Measurements from ENCODE around the gene SLC15A1. TPM values are rescaled to one million over a fixed set of nuclear protein-coding genes. Genes with fewer than 3 reads are reported as not detected.

SLC15A1 gene
- total RNA-seq, 4 donors from 2014 or later = not detected

GRCh38 chr13:98650396-98651107 is 101.9 kb downstream of the SLC15A1 start:
- no peak for TF ChIP-seq CTCF (IDR thresholded peaks at IDR 0.05; ENCODE audit: low read depth)

GRCh38 chr13:98649861-98650260 is 102.6 kb downstream of the SLC15A1 start:
- TF ChIP-seq CTCF (IDR thresholded peaks at IDR 0.05; ENCODE audit: low read depth) = no peak

- no peak for TF ChIP-seq CTCF (IDR thresholded peaks at IDR 0.05; ENCODE audit: low read depth)
Measured at GRCh38 chr13:98648686-98649085, 103.8 kb downstream of the SLC15A1 start.

- TF ChIP-seq CTCF (IDR thresholded peaks at IDR 0.05; ENCODE audit: low read depth) = no peak
Measured at GRCh38 chr13:98648141-98648540, 104.3 kb downstream of the SLC15A1 start.

GRCh38 chr13:98647121-98647520 is 105.4 kb downstream of the SLC15A1 start:
- no peak for TF ChIP-seq CTCF (IDR thresholded peaks at IDR 0.05; ENCODE audit: low read depth)

- TF ChIP-seq CTCF (IDR thresholded peaks at IDR 0.05; ENCODE audit: low read depth) = no peak
Measured at GRCh38 chr13:98643479-98643878, 109.0 kb downstream of the SLC15A1 start.

- TF ChIP-seq CTCF (IDR thresholded peaks at IDR 0.05; ENCODE audit: low read depth) = no peak
Measured at GRCh38 chr13:98641075-98641474, 111.4 kb downstream of the SLC15A1 start.

Small RNAs within 50 kb of the gene (small RNA-seq; reads per million reads assigned to genes)
- not detected for gene RN7SL60P

Other genes starting within 250 kb of the SLC15A1 start
- 100 to 1,000 TPM; 100 to 133 (median 124) TPM for gene STK24, start 175.6 kb downstream of the SLC15A1 start, total RNA-seq
- gene DOCK9, start 225.4 kb upstream of the SLC15A1 start, total RNA-seq = 100 to 1,000 TPM in 3 of 4 donors, 10 to 100 TPM in 1; 78.7 to 306 (median 142) TPM

Data from subcutaneous adipose tissue (tissue), 4 donors.